WTC11 (cell line): ENCODE measurements around the gene C18orf32. TPM values are rescaled to one million over a fixed set of nuclear protein-coding genes. Genes with fewer than 3 reads are reported as not detected.

Experiments used
- ATAC-seq: fragments of 200-7000 bp; cut with Tn5 transposase; 2 replicates; pipeline ENCODE4 v1.10.0; 2021; ENCODE audit warnings: mild to moderate bottlenecking, moderate library complexity
- CTCF ChIA-PET: fragments of 300-600 bp; sonication (Branson Sonifier 250); formaldehyde crosslinking; loops from one replicate; lab custom pipeline; 2021; ENCODE audit warnings: antibody characterized with exemption; lab: Charles Lee
- POLR2A ChIA-PET: fragments of 350-600 bp; sonication (Branson Sonifier 250); formaldehyde crosslinking; loops from one replicate; lab custom pipeline; 2021; ENCODE audit warnings: antibody characterized with exemption; lab: Charles Lee
- DNase-seq: peaks from one replicate; pipeline ENCODE4 v3.0.0; 2021; ENCODE audit warnings: low spot score
- H3K27ac Mint-ChIP-seq: 2 replicates; pipeline ENCODE4 v1.8.0; 2021; ENCODE audit warnings: mixed read lengths
- H3K27me3 Mint-ChIP-seq: 2 replicates; pipeline ENCODE4 v1.8.0; 2021; ENCODE audit warnings: low read depth, mild to moderate bottlenecking, moderate library complexity, mixed read lengths
- H3K36me3 Mint-ChIP-seq: 2 replicates; pipeline ENCODE4 v1.8.0; 2021; ENCODE audit warnings: mixed read lengths
- H3K4me1 Mint-ChIP-seq: 2 replicates; pipeline ENCODE4 v1.8.0; 2022; ENCODE audit warnings: mixed read lengths
- H3K4me3 Mint-ChIP-seq: 2 replicates; pipeline ENCODE4 v1.8.0; 2021; ENCODE audit warnings: mild to moderate bottlenecking, moderate library complexity, mixed read lengths
- H3K9me3 Mint-ChIP-seq: 2 replicates; pipeline ENCODE4 v1.8.0; 2021; ENCODE audit warnings: mixed read lengths
- ESRRA ChIP-seq: sonication (generic); formaldehyde crosslinking; IDR thresholded peaks from 2 replicates; pipeline ENCODE4 v1.8.1; 2022; ENCODE audit warnings: mild to moderate bottlenecking, missing genetic modification reagents, borderline replicate concordance
- FOXJ3 ChIP-seq: sonication (generic); formaldehyde crosslinking; IDR thresholded peaks from 2 replicates; pipeline ENCODE4 v1.9.0; 2021; ENCODE audit warnings: missing genetic modification reagents, mild to moderate bottlenecking, borderline replicate concordance
- FOXK1 ChIP-seq: sonication (generic); formaldehyde crosslinking; IDR thresholded peaks from 2 replicates; pipeline ENCODE4 v1.8.0; 2022; ENCODE audit warnings: mild to moderate bottlenecking, moderate library complexity, missing genetic modification reagents
- FOXP1 ChIP-seq: sonication (generic); formaldehyde crosslinking; IDR thresholded peaks from 2 replicates; pipeline ENCODE4 v1.8.0; 2022; ENCODE audit warnings: missing genetic modification reagents, mild to moderate bottlenecking, moderate library complexity, borderline replicate concordance
- HMGA2 ChIP-seq: fragments of 250-450 bp; sonication (Bioruptor Pico); IDR thresholded peaks from 2 replicates; pipeline ENCODE4 v1.4.0; 2021; ENCODE audit warnings: mild to moderate bottlenecking, moderate library complexity
- IRF2 ChIP-seq: sonication (generic); formaldehyde crosslinking; IDR thresholded peaks from 2 replicates; pipeline ENCODE4 v1.8.0; 2022; ENCODE audit warnings: low read depth, missing genetic modification reagents, borderline replicate concordance
- JUN ChIP-seq: sonication (generic); formaldehyde crosslinking; IDR thresholded peaks from 2 replicates; pipeline ENCODE4 v1.8.0; 2023; ENCODE audit warnings: mild to moderate bottlenecking, missing genetic modification reagents
- KAT7 ChIP-seq: sonication (generic); formaldehyde crosslinking; IDR thresholded peaks from 2 replicates; pipeline ENCODE4 v1.8.1; 2023; ENCODE audit warnings: missing genetic modification reagents, mild to moderate bottlenecking, borderline replicate concordance
- MYBL2 ChIP-seq: sonication (generic); formaldehyde crosslinking; IDR thresholded peaks from 2 replicates; pipeline ENCODE4 v1.8.1; 2023; ENCODE audit warnings: mild to moderate bottlenecking, moderate library complexity, missing genetic modification reagents
- NFATC4 ChIP-seq: fragments of 250-450 bp; sonication (Bioruptor Pico); IDR thresholded peaks from 2 replicates; pipeline ENCODE4 v1.9.0; 2021; ENCODE audit warnings: mild to moderate bottlenecking
- SOX15 ChIP-seq: fragments of 250-450 bp; sonication (Bioruptor Pico); IDR thresholded peaks from 2 replicates; pipeline ENCODE4 v1.9.0; 2021; ENCODE audit warnings: mild to moderate bottlenecking
- ZNF138 ChIP-seq: sonication (generic); formaldehyde crosslinking; conservative IDR thresholded peaks from 2 replicates; pipeline ENCODE4 v1.8.1; 2022; ENCODE audit warnings: mild to moderate bottlenecking, moderate library complexity, missing genetic modification reagents
- ZNF416 ChIP-seq: fragments of 250-450 bp; sonication (Bioruptor Pico); IDR thresholded peaks from 2 replicates; pipeline ENCODE4 v1.9.0; 2021; ENCODE audit warnings: mild to moderate bottlenecking, inconsistent platforms
- ZNF423 ChIP-seq: fragments of 250-450 bp; sonication (Bioruptor Pico); IDR thresholded peaks from 2 replicates; pipeline ENCODE4 v2.1.2; 2022; ENCODE audit warnings: mild to moderate bottlenecking, moderate library complexity
- total RNA-seq: library from RNA; stranded (reverse); gene quantifications from 3 replicates; pipeline ENCODE4 v1.2.3, GENCODE V29; 2021
- TF ChIP-seq, protein P1 (sequence below): sonication (generic); formaldehyde crosslinking; IDR thresholded peaks from 2 replicates; pipeline ENCODE4 v1.8.1; 2023; ENCODE audit warnings: mild to moderate bottlenecking, missing genetic modification reagents, moderate library complexity
- TF ChIP-seq, protein P2 (sequence below): fragments of 250-450 bp; sonication (Bioruptor Pico); IDR thresholded peaks from 2 replicates; pipeline ENCODE4 v1.8.0; 2021; ENCODE audit warnings: mild to moderate bottlenecking
- TF ChIP-seq, protein P3 (sequence below): sonication (generic); formaldehyde crosslinking; IDR thresholded peaks from 2 replicates; pipeline ENCODE4 v1.8.1; 2022; ENCODE audit warnings: low read depth, mild to moderate bottlenecking, moderate library complexity, missing genetic modification reagents, borderline replicate concordance
- TF ChIP-seq, protein P4 (sequence below): sonication (generic); formaldehyde crosslinking; IDR thresholded peaks from 2 replicates; pipeline ENCODE4 v1.8.1; 2022; ENCODE audit warnings: low read depth, missing genetic modification reagents, borderline replicate concordance
- TF ChIP-seq, protein P5 (sequence below): sonication (generic); formaldehyde crosslinking; IDR thresholded peaks from 2 replicates; pipeline ENCODE4 v1.8.1; 2023; ENCODE audit warnings: mild to moderate bottlenecking, missing genetic modification reagents
- TF ChIP-seq, protein P6 (sequence below): sonication (generic); formaldehyde crosslinking; IDR thresholded peaks from 2 replicates; pipeline ENCODE4 v1.8.1; 2023; ENCODE audit warnings: mild to moderate bottlenecking, missing genetic modification reagents

The C18orf32 gene
- total RNA-seq, 1 experiment from 2014 or later: 32.1 TPM

DNA sequence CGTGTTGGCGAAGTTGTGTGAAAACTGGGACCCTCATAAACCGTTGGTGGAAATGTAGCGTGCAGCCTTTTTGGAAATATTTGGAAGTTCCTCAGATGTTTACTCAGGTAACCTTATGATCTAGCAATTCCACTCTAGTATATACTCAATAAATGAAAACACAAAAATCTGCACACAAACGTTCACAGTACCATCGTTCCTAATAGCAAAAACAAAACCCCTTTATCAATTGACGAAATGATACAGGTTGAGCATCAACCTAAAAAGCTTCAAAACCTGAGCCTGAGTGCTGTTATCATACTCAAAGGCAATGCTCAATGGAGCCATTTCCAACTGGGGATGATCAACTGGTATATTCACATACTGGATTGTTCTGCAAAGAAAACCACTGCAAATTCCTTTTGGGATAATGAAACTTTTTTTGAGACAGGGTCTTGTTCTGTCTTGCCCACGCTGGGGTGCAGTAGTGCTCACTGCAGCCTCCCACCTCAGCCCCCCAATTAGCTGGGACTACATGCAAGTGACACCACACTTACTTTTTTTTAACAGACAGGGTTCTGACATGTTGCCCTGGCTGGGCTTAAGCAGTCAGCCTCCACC, 777 bp upstream of the C18orf32 start (continued):
- TF ChIP-seq, protein P1, sequence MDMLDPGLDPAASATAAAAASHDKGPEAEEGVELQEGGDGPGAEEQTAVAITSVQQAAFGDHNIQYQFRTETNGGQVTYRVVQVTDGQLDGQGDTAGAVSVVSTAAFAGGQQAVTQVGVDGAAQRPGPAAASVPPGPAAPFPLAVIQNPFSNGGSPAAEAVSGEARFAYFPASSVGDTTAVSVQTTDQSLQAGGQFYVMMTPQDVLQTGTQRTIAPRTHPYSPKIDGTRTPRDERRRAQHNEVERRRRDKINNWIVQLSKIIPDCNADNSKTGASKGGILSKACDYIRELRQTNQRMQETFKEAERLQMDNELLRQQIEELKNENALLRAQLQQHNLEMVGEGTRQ (CRISPR knock-in tag): no peak
- TF ChIP-seq ZNF416 (CRISPR knock-in tag) (peak; percentile 63; the same call in 1 of the 2 replicates), NFATC4 (CRISPR knock-in tag) (peak; percentile 59)
- TF ChIP-seq, protein P2, sequence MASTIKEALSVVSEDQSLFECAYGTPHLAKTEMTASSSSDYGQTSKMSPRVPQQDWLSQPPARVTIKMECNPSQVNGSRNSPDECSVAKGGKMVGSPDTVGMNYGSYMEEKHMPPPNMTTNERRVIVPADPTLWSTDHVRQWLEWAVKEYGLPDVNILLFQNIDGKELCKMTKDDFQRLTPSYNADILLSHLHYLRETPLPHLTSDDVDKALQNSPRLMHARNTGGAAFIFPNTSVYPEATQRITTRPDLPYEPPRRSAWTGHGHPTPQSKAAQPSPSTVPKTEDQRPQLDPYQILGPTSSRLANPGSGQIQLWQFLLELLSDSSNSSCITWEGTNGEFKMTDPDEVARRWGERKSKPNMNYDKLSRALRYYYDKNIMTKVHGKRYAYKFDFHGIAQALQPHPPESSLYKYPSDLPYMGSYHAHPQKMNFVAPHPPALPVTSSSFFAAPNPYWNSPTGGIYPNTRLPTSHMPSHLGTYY: peak; percentile 57; the same call in 1 of the 2 replicates
- TF ChIP-seq, protein P3, sequence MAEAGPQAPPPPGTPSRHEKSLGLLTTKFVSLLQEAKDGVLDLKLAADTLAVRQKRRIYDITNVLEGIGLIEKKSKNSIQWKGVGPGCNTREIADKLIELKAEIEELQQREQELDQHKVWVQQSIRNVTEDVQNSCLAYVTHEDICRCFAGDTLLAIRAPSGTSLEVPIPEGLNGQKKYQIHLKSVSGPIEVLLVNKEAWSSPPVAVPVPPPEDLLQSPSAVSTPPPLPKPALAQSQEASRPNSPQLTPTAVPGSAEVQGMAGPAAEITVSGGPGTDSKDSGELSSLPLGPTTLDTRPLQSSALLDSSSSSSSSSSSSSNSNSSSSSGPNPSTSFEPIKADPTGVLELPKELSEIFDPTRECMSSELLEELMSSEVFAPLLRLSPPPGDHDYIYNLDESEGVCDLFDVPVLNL (CRISPR knock-in tag): no peak

DNA sequence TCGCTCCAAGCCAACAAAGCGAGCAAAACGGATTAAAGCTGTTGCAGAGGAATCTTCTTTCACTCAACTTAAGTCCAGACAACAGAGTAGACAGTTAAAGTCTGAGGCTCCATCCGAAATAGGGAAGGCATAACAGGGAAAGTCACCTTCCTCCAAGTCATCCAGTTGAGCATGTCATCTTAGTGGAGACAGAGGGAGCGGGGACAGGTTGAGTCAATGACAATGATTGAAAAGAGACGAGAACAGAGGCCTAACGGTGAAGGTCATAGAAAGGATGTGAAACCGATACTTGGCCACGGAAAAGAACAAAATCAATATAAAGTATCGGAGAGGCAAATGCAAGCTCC, 455 bp downstream of the C18orf32 start:
- Mint-ChIP-seq H3K4me1 (peaks cover 46% of the 10 kb centered on the region), H3K4me3 (peak overlapping the region; percentile 95), H3K27ac (peak overlapping the region; percentile 95), H3K36me3 (peaks cover 57% of the 10 kb centered on the region), H3K9me3 (no peaks in the 10 kb centered on the region), H3K27me3 (no peaks in the 10 kb centered on the region)
- ATAC-seq (no peak), DNase-seq (no peak)
- TF ChIP-seq KAT7 (no peak), JUN (CRISPR knock-in tag) (no peak), IRF2 (CRISPR knock-in tag) (no peak), SOX15 (CRISPR knock-in tag) (no peak)
- ChIA-PET POLR2A (interaction anchor here (0.8 to 1.5 kb wide), 9 partner anchors 9 to 79 kb away, joined by 3 to 8 read pairs (median 6); partner anchors contain the start of gene LIPG), CTCF (interaction anchor here (0.9 to 1.4 kb wide), 3 partner anchors 14 to 372 kb away, joined by 3 to 7 read pairs (median 5); no protein-coding TSS in a partner anchor)

DNA sequence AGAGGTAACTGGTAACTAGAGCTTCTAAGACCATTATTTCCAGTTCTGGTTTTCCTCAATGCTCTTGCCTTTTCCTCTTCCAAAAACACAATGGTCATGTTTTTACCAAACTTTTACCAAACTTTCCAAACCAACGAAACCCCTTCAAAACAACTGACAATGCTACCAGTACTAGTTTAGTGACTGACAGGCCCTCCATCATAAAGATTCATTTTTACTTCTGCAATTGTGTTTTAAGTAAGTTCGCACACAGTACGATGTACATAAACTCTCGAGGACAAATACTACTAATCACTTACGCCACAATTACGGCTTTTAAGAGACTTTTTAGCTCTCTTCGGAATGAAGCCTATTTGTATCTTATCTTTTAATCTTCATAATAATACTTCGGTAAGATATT, 900 bp downstream of the C18orf32 start:
- Mint-ChIP-seq H3K27ac (peak overlapping the region; percentile 55; the same call in 1 of the 2 replicates), H3K27me3 (no peaks in the 10 kb centered on the region), H3K4me3 (peak overlapping the region; percentile 95), H3K36me3 (peaks cover 56% of the 10 kb centered on the region), H3K9me3 (no peaks in the 10 kb centered on the region)
- CTCF ChIA-PET: interaction anchor here (0.9 to 1.2 kb wide), 3 partner anchors 18 to 21 kb away, joined by 3 read pairs; no protein-coding TSS in a partner anchor
- DNase-seq: no peak
- ATAC-seq: no peak
- no peak for TF ChIP-seq FOXK1 (CRISPR knock-in tag)
- TF ChIP-seq MYBL2: no peak
- TF ChIP-seq, protein P4, sequence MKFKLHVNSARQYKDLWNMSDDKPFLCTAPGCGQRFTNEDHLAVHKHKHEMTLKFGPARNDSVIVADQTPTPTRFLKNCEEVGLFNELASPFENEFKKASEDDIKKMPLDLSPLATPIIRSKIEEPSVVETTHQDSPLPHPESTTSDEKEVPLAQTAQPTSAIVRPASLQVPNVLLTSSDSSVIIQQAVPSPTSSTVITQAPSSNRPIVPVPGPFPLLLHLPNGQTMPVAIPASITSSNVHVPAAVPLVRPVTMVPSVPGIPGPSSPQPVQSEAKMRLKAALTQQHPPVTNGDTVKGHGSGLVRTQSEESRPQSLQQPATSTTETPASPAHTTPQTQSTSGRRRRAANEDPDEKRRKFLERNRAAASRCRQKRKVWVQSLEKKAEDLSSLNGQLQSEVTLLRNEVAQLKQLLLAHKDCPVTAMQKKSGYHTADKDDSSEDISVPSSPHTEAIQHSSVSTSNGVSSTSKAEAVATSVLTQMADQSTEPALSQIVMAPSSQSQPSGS (CRISPR knock-in tag): no peak
- TF ChIP-seq ZNF138 (CRISPR knock-in tag): no peak
- no peak for TF ChIP-seq HMGA2 (CRISPR knock-in tag)
- no peak for TF ChIP-seq FOXJ3 (CRISPR knock-in tag)
- TF ChIP-seq, all 79 proteins: peak for 0
- peaks cover 41% of the 10 kb centered on the region for H3K4me1 Mint-ChIP-seq
- POLR2A ChIA-PET: interaction anchor here (0.8 to 1.5 kb wide), 3 partner anchors 10 to 21 kb away, joined by 6 to 7 read pairs (median 6); no protein-coding TSS in a partner anchor

DNA sequence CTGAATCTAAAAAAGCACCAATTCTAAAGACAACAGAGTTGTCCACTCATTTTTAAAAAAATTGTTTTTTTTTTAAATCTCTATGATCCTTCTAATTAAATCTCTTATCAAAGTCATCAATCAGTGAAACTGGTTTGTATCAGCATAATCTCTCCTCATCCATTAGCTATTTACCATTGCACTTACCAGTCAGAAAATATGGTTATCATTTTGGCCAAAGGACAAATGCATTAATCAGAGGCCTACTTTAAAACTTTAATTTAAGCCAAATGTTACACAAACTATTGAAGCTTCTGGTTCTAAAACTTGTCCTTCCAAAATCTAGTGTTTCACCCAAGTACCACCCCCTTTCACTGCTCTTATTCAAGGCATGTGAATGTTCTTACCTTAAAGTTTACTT, 3.8 kb downstream of the C18orf32 start:
- TF ChIP-seq, protein P5, sequence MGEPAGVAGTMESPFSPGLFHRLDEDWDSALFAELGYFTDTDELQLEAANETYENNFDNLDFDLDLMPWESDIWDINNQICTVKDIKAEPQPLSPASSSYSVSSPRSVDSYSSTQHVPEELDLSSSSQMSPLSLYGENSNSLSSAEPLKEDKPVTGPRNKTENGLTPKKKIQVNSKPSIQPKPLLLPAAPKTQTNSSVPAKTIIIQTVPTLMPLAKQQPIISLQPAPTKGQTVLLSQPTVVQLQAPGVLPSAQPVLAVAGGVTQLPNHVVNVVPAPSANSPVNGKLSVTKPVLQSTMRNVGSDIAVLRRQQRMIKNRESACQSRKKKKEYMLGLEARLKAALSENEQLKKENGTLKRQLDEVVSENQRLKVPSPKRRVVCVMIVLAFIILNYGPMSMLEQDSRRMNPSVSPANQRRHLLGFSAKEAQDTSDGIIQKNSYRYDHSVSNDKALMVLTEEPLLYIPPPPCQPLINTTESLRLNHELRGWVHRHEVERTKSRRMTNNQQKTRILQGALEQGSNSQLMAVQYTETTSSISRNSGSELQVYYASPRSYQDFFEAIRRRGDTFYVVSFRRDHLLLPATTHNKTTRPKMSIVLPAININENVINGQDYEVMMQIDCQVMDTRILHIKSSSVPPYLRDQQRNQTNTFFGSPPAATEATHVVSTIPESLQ: no peak
- TF ChIP-seq MYBL2: no peak
- TF ChIP-seq, protein P1 (CRISPR knock-in tag): no peak
- no peak for TF ChIP-seq ESRRA (CRISPR knock-in tag)
- no peak for TF ChIP-seq FOXP1
- TF ChIP-seq, protein P6, sequence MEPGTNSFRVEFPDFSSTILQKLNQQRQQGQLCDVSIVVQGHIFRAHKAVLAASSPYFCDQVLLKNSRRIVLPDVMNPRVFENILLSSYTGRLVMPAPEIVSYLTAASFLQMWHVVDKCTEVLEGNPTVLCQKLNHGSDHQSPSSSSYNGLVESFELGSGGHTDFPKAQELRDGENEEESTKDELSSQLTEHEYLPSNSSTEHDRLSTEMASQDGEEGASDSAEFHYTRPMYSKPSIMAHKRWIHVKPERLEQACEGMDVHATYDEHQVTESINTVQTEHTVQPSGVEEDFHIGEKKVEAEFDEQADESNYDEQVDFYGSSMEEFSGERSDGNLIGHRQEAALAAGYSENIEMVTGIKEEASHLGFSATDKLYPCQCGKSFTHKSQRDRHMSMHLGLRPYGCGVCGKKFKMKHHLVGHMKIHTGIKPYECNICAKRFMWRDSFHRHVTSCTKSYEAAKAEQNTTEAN (CRISPR knock-in tag): no peak
- TF ChIP-seq ZNF423 (CRISPR knock-in tag): no peak
- ATAC-seq (no peak), DNase-seq (no peak)
- CTCF ChIA-PET: interaction anchor here (1.2 kb wide), 1 partner anchor 375 kb away, joined by 4 read pairs; no protein-coding TSS in a partner anchor
- H3K4me3 Mint-ChIP-seq: no peak overlapping the region
- no peaks in the 10 kb centered on the region for H3K9me3 Mint-ChIP-seq
- H3K36me3 Mint-ChIP-seq: peaks cover 38% of the 10 kb centered on the region
- POLR2A ChIA-PET: interaction anchor here (0.7 kb wide), 1 partner anchor 37 kb away, joined by 4 read pairs; no protein-coding TSS in a partner anchor
- H3K27me3 Mint-ChIP-seq: no peaks in the 10 kb centered on the region
- peaks cover 15% of the 10 kb centered on the region for H3K4me1 Mint-ChIP-seq
- H3K27ac Mint-ChIP-seq: no peak overlapping the region
